Smooth muscle cell (in vitro differentiated cells): ENCODE measurements around the gene PHF2. TPM values are rescaled to one million over a fixed set of nuclear protein-coding genes. Genes with fewer than 3 reads are reported as not detected.

Source experiments
- DNase-seq: peaks from one replicate; lab custom pipeline; 2025; ENCODE audit not compliant: unreplicated experiment; lab: John Stamatoyannopoulos, UW
- H2AFZ ChIP-seq: fragments of 200-600 bp; sonication (generic); 2 replicates; pipeline ENCODE4 v1.6.0; 2016; ENCODE audit warnings: antibody characterized with exemption, low read depth, mild to moderate bottlenecking
- H3F3A ChIP-seq: fragments of 200-600 bp; sonication (generic); 2 replicates; pipeline ENCODE4 v1.6.0; 2017; ENCODE audit warnings: antibody characterized with exemption, low read depth
- H3K27ac ChIP-seq: fragments of 200-600 bp; sonication (generic); 2 replicates; pipeline ENCODE4 v1.5.1; 2016; ENCODE audit warnings: low read depth, mild to moderate bottlenecking
- H3K27me3 ChIP-seq: fragments of 200-600 bp; sonication (generic); 2 replicates; pipeline ENCODE4 v1.6.1; 2016; ENCODE audit warnings: low read depth, mild to moderate bottlenecking
- H3K36me3 ChIP-seq: fragments of 200-600 bp; sonication (generic); 2 replicates; pipeline ENCODE4 v1.5.1; 2016; ENCODE audit warnings: low read depth
- H3K4me1 ChIP-seq: fragments of 200-600 bp; sonication (generic); 2 replicates; pipeline ENCODE4 v1.5.1; 2016; ENCODE audit warnings: low read depth
- H3K4me2 ChIP-seq: fragments of 200-600 bp; sonication (generic); 2 replicates; pipeline ENCODE4 v1.6.0; 2016; ENCODE audit warnings: mild to moderate bottlenecking
- H3K4me3 ChIP-seq: fragments of 200-600 bp; sonication (generic); 2 replicates; pipeline ENCODE4 v1.5.1; 2016; ENCODE audit warnings: mild to moderate bottlenecking
- H3K79me2 ChIP-seq: fragments of 200-600 bp; sonication (generic); 2 replicates; pipeline ENCODE4 v1.6.0; 2016; ENCODE audit warnings: low read depth, mild to moderate bottlenecking
- H3K9ac ChIP-seq: fragments of 200-600 bp; sonication (generic); 2 replicates; pipeline ENCODE4 v1.6.0; 2016; ENCODE audit warnings: low read depth
- H3K9me3 ChIP-seq: fragments of 200-600 bp; sonication (generic); replicated peaks from 2 replicates; pipeline ENCODE4 v1.5.1; 2016; ENCODE audit warnings: low read depth
- H4K20me1 ChIP-seq: fragments of 200-600 bp; sonication (generic); 2 replicates; pipeline ENCODE4 v1.6.0; 2016; ENCODE audit warnings: low read depth
- CTCF ChIP-seq: fragments of 200-600 bp; sonication (generic); IDR thresholded peaks from 2 replicates; pipeline ENCODE4 v1.5.1; 2017; ENCODE audit warnings: borderline replicate concordance, mild to moderate bottlenecking, antibody characterized with exemption; ENCODE audit not compliant: insufficient read depth, poor library complexity, severe bottlenecking
- WGBS: methylation state at CpG from one replicate; pipeline ENCODE4 v1.1.7; 2016; ENCODE audit warnings: low lambda C conversion rate; 5-methylcytosine and 5-hydroxymethylcytosine counted together
- polyA plus RNA-seq: library from polyadenylated mRNA; unstranded; fragments of >200 nt; fragmentation: Nextera tagmentation; extraction: Ambion mirVana; gene quantifications from 2 replicates; pipeline ENCODE4 v1.2.1, GENCODE V29; 2016
- total RNA-seq: library from RNA; depleted of rRNA; stranded (reverse); fragments of >200 nt; gene quantifications from 2 replicates; pipeline ENCODE4 v1.2.3, GENCODE V29; 2014

Gene PHF2
- total and polyA plus RNA-seq, 2 experiments from 2014 or later: 11.1 to 18.3 TPM

GRCh38 chr9:93709600-93710369 is 133.4 kb downstream of the PHF2 start:
- Histone ChIP-seq H3F3A (no peaks in the 10 kb centered on the region), H3K9me3 (no peaks in the 10 kb centered on the region), H3K9ac (no peak overlapping the region), H3K27me3 (no peaks in the 10 kb centered on the region), H3K36me3 (no peaks in the 10 kb centered on the region), H2AFZ (no peak overlapping the region), H3K4me2 (peak overlapping the region; percentile 34), H4K20me1 (no peaks in the 10 kb centered on the region), H3K27ac (no peak overlapping the region), H3K4me3 (no peak overlapping the region), H3K4me1 (no peaks in the 10 kb centered on the region), H3K79me2 (no peaks in the 10 kb centered on the region)
- TF ChIP-seq CTCF: no peak
- DNase-seq: no peak
- 56% methylated on average over 2 of the region's 2 CpGs for WGBS

GRCh38 chr9:93710370-93710723 is 134.0 kb downstream of the PHF2 start:
- Histone ChIP-seq H3K4me2 (peak overlapping the region; percentile 34), H3K27me3 (peaks cover under 1% of the 10 kb centered on the region), H3K27ac (no peak overlapping the region), H3K9me3 (no peaks in the 10 kb centered on the region), H3K4me3 (no peak overlapping the region), H3K36me3 (no peaks in the 10 kb centered on the region), H3K79me2 (no peaks in the 10 kb centered on the region), H3K4me1 (no peaks in the 10 kb centered on the region), H3K9ac (no peak overlapping the region), H4K20me1 (no peaks in the 10 kb centered on the region), H2AFZ (no peak overlapping the region), H3F3A (no peaks in the 10 kb centered on the region)
- DNase-seq: no peak
- TF ChIP-seq CTCF: no peak
- WGBS: 87% methylated on average over 6 of the region's 6 CpGs

GRCh38 chr9:93711002-93711401 is 134.6 kb downstream of the PHF2 start:
- WGBS: 85% methylated on average over 2 of the region's 2 CpGs

More at GRCh38 chr9:93711002-93711401, 134.6 kb downstream of the PHF2 start:
- no peaks in the 10 kb centered on the region for H3K79me2 ChIP-seq
- DNase-seq: no peak
- H3K36me3 ChIP-seq: no peaks in the 10 kb centered on the region
- H4K20me1 ChIP-seq: no peaks in the 10 kb centered on the region
- no peak overlapping the region for H3K9ac ChIP-seq
- H3K27me3 ChIP-seq: peaks cover 6% of the 10 kb centered on the region
- H3F3A ChIP-seq: no peaks in the 10 kb centered on the region
- no peak overlapping the region for H3K4me2 ChIP-seq
- no peaks in the 10 kb centered on the region for H3K4me1 ChIP-seq
- H3K4me3 ChIP-seq: no peak overlapping the region
- no peaks in the 10 kb centered on the region for H3K9me3 ChIP-seq
- no peak overlapping the region for H2AFZ ChIP-seq
- TF ChIP-seq CTCF: no peak
- H3K27ac ChIP-seq: no peak overlapping the region
